Retinal pigment epithelial cell (primary cell): ENCODE measurements around the gene ESPN.
"Not testable (repeated sequence)": the region's sequence is repeated elsewhere in the genome, so short reads cannot be mapped to it uniquely, and the experiment has no call there.

Experiments used
- DNase-seq: peaks from one replicate; pipeline ENCODE4 v3.0.0-alpha.2; 2010; ENCODE audit warnings: low read depth
- H3K4me3 ChIP-seq: 2 replicates; pipeline ENCODE4 v1.5.1; 2011; ENCODE audit warnings: mild to moderate bottlenecking, low read length, control low read depth, moderate library complexity
- CTCF ChIP-seq: conservative IDR thresholded peaks from 2 replicates; pipeline ENCODE4 v1.5.1; 2011; ENCODE audit warnings: low read depth, low read length, control low read depth, inconsistent platforms

ESPN gene

GRCh38 chr1:6455752-6456520 is 31.4 kb downstream of the ESPN start:
- not testable (repeated sequence) for DNase-seq
- TF ChIP-seq CTCF: peak; percentile 7

GRCh38 chr1:6456800-6457466 is 32.4 kb downstream of the ESPN start:
- no peak overlapping the region for H3K4me3 ChIP-seq
- DNase-seq: no peak
- peak; percentile 5 for TF ChIP-seq CTCF

More at GRCh38 chr1:6455752-6456520, 31.4 kb downstream of the ESPN start:
- not testable (repeated sequence) for H3K4me3 ChIP-seq

DNA sequence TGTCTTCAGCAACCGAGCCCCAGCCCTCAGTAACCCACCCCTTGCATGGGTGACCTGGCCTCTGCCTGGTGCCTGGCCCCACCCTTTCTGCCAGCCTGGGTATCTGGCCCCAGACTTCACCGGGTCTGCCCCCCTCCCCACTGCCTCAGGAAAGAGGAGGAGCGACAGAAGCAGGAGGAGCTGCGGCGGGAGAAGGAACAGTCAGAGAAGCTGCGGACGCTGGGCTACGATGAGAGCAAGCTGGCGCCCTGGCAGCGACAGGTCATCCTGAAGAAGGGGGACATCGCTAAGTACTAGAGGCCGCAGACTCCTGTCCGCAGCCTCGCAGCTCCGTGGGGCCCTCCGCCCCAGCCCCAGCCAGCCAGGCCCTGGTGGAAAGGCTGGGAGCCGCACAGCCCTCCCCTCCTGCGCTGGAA is 35.3 kb downstream of the ESPN start:
- no peak overlapping the region for H3K4me3 ChIP-seq
- TF ChIP-seq CTCF: no peak
- DNase-seq: no peak

DNA sequence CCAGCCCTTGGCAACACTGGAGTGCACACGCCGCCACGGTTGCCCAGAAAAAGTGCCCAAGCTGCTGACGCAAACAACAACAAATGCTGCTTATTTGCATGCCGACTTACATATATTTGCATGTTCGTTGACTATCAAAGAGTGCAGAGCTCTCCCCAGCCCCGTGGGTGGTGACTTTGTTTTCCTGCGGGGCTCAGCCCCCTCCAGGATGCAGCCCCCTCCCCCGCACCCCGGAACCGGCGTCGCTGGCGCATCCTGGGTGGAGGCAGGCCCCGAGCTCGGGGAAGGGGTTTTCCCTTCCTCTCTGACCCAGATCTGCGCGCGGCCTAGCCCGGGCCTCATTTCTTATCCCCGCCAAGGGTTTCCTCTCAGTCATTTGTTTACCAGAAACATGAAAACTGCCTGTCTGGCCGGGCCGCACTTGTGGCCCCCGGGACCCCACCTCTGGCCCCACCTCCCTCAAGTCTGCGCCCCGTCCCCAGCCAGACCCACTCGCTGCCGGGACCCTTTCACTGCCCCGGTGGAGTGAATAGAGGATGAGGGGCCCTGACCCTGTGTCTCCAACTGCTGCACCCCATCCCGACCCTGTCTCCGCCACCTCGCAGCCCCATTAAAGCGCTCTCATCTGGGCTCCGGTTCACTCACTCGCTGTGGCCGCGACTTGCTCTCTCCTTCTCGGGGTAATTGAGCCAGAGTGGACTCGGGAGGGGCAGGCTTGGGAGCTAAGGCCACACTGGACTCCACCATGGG is 35.9 kb downstream of the ESPN start:
- DNase-seq: no peak
- TF ChIP-seq CTCF: no peak
- no peak overlapping the region for H3K4me3 ChIP-seq

GRCh38 chr1:6461051-6461530 is 36.5 kb downstream of the ESPN start:
- DNase-seq: no peak
- no peak overlapping the region for H3K4me3 ChIP-seq
- no peak for TF ChIP-seq CTCF

GRCh38 chr1:6461538-6462411 is 37.2 kb downstream of the ESPN start:
- no peak for DNase-seq
- no peak for TF ChIP-seq CTCF
- no peak overlapping the region for H3K4me3 ChIP-seq
